Liver (tissue), 9 donors: ENCODE data around the gene TUB. TPM values are rescaled to one million over a fixed set of nuclear protein-coding genes. Genes with fewer than 3 reads are reported as not detected.

Experiments used
- DNase-seq: peaks from one replicate; pipeline ENCODE4 v3.0.0-alpha.2; 2017; ENCODE audit warnings: low spot score
- H3K27ac ChIP-seq, 2 donors: one replicate each; pipeline ENCODE4 v1.7.0; 2013; ENCODE audit warnings: inconsistent platforms in 2 of 2, low read length in 2 of 2, control low read depth in 1 of 2, low read depth in 1 of 2, mild to moderate bottlenecking in 1 of 2
- H3K27me3 ChIP-seq, 4 donors: one replicate each; pipeline versions ENCODE4 v1.6.1 to v1.7.0; 2013; ENCODE audit warnings: low read length in 3 of 4, inconsistent platforms in 1 of 4, mild to moderate bottlenecking in 1 of 4, moderate library complexity in 1 of 4; ENCODE audit not compliant: control insufficient read depth in 4 of 4, insufficient read depth in 4 of 4
- H3K36me3 ChIP-seq, 4 donors: one replicate each; pipeline versions ENCODE4 v1.6.1 to v1.7.0; 2013; ENCODE audit warnings: low read length in 3 of 4, mild to moderate bottlenecking in 3 of 4, low read depth in 1 of 4, moderate library complexity in 1 of 4; ENCODE audit not compliant: control insufficient read depth in 4 of 4, insufficient read depth in 3 of 4
- H3K4me1 ChIP-seq, 4 donors: one replicate each; pipeline versions ENCODE4 v1.6.1 to v1.7.0; 2013; ENCODE audit warnings: low read length in 3 of 4, mild to moderate bottlenecking in 3 of 4, moderate library complexity in 1 of 4; ENCODE audit not compliant: control insufficient read depth in 4 of 4, insufficient read depth in 4 of 4
- H3K4me3 ChIP-seq, 3 donors: one replicate each; pipeline versions ENCODE4 v1.6.1 to v1.7.0; 2013; ENCODE audit warnings: low read length in 3 of 3, control low read depth in 1 of 3, low read depth in 1 of 3, mild to moderate bottlenecking in 1 of 3
- H3K9ac ChIP-seq, 2 donors: one replicate each; pipeline ENCODE4 v1.7.0; 2013; ENCODE audit warnings: low read length in 2 of 2, mild to moderate bottlenecking in 2 of 2, moderate library complexity in 2 of 2, control low read depth in 1 of 2, low read depth in 1 of 2
- H3K9me3 ChIP-seq, 4 donors: one replicate each; pipeline versions ENCODE4 v1.6.1 to v1.7.0; 2013; ENCODE audit warnings: low read length in 3 of 4; ENCODE audit not compliant: control insufficient read depth in 4 of 4
- FOXA2 ChIP-seq: IDR thresholded peaks from 2 replicates; pipeline ENCODE4 v1.6.1; 2016; ENCODE audit warnings: antibody characterized with exemption
- GABPA ChIP-seq, 2 donors: IDR thresholded peaks in 1 of 2; conservative IDR thresholded peaks in 1 of 2; 2 replicates each; pipeline ENCODE4 v1.6.1; 2016; ENCODE audit warnings: antibody characterized with exemption in 2 of 2, mild to moderate bottlenecking in 1 of 2, moderate library complexity in 1 of 2
- HNF4A ChIP-seq, 2 donors: conservative IDR thresholded peaks; 2 replicates each; pipeline ENCODE4 v1.6.1; 2016; ENCODE audit warnings: antibody characterized with exemption in 2 of 2, mild to moderate bottlenecking in 2 of 2
- HNF4G ChIP-seq: IDR thresholded peaks from 2 replicates; pipeline ENCODE4 v1.6.1; 2016; ENCODE audit warnings: antibody characterized with exemption
- JUND ChIP-seq, 2 donors: IDR thresholded peaks; 2 replicates each; pipeline ENCODE4 v1.6.1; 2016; ENCODE audit warnings: antibody characterized with exemption in 2 of 2
- NR2F2 ChIP-seq: IDR thresholded peaks from 2 replicates; pipeline ENCODE4 v1.6.1; 2016; ENCODE audit warnings: antibody characterized with exemption
- RXRA ChIP-seq, 2 donors: IDR thresholded peaks; 2 replicates each; pipeline ENCODE4 v1.6.1; 2017 to 2018; ENCODE audit warnings: antibody characterized with exemption in 2 of 2, mild to moderate bottlenecking in 1 of 2
- WGBS: extraction: QIAGEN DNeasy Blood & Tissue Kit; methylation state at CpG from one replicate; pipeline ENCODE4 v1.1.7; 2013; 5-methylcytosine and 5-hydroxymethylcytosine counted together
- polyA plus RNA-seq, 2 donors: library from polyadenylated mRNA; stranded (reverse) in 1 of 2; unstranded in 1 of 2; fragments of 200-250 nt in 1 of 2; fragments of >200 nt in 1 of 2; fragmentation: Nextera tagmentation in 1 of 2; extraction: Ambion mirVana in 1 of 2; gene quantifications; one replicate each; pipeline versions ENCODE4 v1.2.1 to v1.2.3, GENCODE V29; 2013 to 2015
- total RNA-seq, 2 donors: library from RNA; depleted of rRNA; stranded (reverse); fragments of >200 nt; gene quantifications; one replicate each; pipeline ENCODE4 v1.2.3, GENCODE V29; 2014
- TF ChIP-seq, protein P1 (sequence below): fragments of 150-350 bp; IDR thresholded peaks from 2 replicates; pipeline ENCODE4 v1.5.1; 2017; ENCODE audit warnings: improper control_type of control experiment, low read depth, low read length; ENCODE audit not compliant: missing input control
- TF ChIP-seq, protein P2 (sequence below): IDR thresholded peaks from 2 replicates; pipeline ENCODE4 v1.6.1; 2016; ENCODE audit warnings: antibody characterized with exemption
- TF ChIP-seq, protein P3 (sequence below): IDR thresholded peaks from 2 replicates; pipeline ENCODE4 v1.6.1; 2016; ENCODE audit warnings: antibody characterized with exemption
- TF ChIP-seq, protein P4 (sequence below): IDR thresholded peaks from 2 replicates; pipeline ENCODE4 v1.6.1; 2016; ENCODE audit warnings: antibody characterized with exemption
- donor health status: healthy.
- donor health status: healthy.
- donor health status: healthy.
- donor health status: healthy.
- donor health status: healthy.

TUB gene
- total and polyA plus RNA-seq, 4 donors, result 0.15 to 1.3 (median 0.66) TPM

DNA sequence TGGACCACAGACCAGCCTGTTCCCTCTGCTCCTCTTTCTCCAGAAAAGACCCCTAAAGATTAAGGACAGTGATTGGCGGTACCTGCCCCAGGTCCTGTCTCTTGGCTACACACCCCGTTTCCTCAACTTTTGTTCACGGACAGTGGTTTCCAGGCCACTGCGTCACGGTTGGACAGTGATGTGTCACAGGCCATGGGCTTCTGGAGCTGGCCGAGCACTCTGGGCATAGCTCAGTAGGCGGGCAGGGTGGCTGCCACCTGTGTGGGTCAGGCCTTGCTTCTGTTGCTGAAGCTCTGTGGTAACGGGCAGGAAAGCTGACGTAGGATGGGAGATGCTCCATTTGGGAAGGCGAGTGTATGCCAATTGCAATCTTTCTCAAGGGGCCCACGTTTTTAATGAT lies 13.6 kb downstream of the TUB start:
- H3K9ac ChIP-seq, result no peak overlapping the region
- H3K27ac ChIP-seq, result no peak overlapping the region
- H3K9me3 ChIP-seq, result no peaks in the 10 kb centered on the region
- peak; percentile 10 for DNase-seq
- no peak overlapping the region for H3K4me3 ChIP-seq
- no peaks in the 10 kb centered on the region for H3K36me3 ChIP-seq
- H3K4me1 ChIP-seq, result no peaks in the 10 kb centered on the region
- TF ChIP-seq, protein P1, sequence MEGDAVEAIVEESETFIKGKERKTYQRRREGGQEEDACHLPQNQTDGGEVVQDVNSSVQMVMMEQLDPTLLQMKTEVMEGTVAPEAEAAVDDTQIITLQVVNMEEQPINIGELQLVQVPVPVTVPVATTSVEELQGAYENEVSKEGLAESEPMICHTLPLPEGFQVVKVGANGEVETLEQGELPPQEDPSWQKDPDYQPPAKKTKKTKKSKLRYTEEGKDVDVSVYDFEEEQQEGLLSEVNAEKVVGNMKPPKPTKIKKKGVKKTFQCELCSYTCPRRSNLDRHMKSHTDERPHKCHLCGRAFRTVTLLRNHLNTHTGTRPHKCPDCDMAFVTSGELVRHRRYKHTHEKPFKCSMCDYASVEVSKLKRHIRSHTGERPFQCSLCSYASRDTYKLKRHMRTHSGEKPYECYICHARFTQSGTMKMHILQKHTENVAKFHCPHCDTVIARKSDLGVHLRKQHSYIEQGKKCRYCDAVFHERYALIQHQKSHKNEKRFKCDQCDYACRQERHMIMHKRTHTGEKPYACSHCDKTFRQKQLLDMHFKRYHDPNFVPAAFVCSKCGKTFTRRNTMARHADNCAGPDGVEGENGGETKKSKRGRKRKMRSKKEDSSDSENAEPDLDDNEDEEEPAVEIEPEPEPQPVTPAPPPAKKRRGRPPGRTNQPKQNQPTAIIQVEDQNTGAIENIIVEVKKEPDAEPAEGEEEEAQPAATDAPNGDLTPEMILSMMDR, result no peak
- no peak for TF ChIP-seq HNF4G
- TF ChIP-seq RXRA (IDR thresholded peaks at IDR 0.05), result no peak
- TF ChIP-seq, protein P2, sequence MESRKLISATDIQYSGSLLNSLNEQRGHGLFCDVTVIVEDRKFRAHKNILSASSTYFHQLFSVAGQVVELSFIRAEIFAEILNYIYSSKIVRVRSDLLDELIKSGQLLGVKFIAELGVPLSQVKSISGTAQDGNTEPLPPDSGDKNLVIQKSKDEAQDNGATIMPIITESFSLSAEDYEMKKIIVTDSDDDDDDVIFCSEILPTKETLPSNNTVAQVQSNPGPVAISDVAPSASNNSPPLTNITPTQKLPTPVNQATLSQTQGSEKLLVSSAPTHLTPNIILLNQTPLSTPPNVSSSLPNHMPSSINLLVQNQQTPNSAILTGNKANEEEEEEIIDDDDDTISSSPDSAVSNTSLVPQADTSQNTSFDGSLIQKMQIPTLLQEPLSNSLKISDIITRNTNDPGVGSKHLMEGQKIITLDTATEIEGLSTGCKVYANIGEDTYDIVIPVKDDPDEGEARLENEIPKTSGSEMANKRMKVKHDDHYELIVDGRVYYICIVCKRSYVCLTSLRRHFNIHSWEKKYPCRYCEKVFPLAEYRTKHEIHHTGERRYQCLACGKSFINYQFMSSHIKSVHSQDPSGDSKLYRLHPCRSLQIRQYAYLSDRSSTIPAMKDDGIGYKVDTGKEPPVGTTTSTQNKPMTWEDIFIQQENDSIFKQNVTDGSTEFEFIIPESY, result no peak
- TF ChIP-seq HNF4A (conservative IDR thresholded peaks at IDR 0.05), result no peak
- TF ChIP-seq FOXA2, result no peak
- no peaks in the 10 kb centered on the region for H3K27me3 ChIP-seq
- WGBS, result 95% methylated on average over 11 of the region's 11 CpGs

DNA sequence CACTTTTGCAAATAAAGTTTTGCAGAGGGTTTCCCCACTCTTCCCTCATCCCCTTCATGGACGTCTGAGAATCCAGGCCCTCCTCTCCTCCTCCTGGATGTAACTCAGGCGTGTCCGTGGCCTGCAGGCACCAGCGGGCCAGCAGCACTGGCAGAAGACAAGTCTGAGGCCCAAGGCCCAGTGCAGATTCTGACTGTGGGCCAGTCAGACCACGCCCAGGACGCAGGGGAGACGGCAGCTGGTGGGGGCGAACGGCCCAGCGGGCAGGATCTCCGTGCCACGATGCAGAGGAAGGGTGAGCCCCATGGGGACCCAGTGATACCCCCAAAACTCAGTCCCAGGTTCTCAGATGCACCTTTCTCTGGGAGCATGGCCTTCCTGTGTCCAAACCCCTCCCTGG lies 14.4 kb downstream of the TUB start:
- H3K9me3 ChIP-seq, result no peaks in the 10 kb centered on the region
- no peaks in the 10 kb centered on the region for H3K36me3 ChIP-seq
- WGBS, result 79% methylated on average over 12 of the region's 12 CpGs
- H3K4me1 ChIP-seq, result no peaks in the 10 kb centered on the region
- TF ChIP-seq FOXA2, result no peak
- TF ChIP-seq NR2F2, result no peak
- TF ChIP-seq HNF4G, result no peak
- no peak for TF ChIP-seq JUND (IDR thresholded peaks at IDR 0.05)
- TF ChIP-seq, protein P2, result no peak
- no peak overlapping the region for H3K4me3 ChIP-seq
- H3K27me3 ChIP-seq, result no peaks in the 10 kb centered on the region
- no peak overlapping the region for H3K27ac ChIP-seq
- no peak overlapping the region for H3K9ac ChIP-seq
- peak; percentile 27 for DNase-seq

DNA sequence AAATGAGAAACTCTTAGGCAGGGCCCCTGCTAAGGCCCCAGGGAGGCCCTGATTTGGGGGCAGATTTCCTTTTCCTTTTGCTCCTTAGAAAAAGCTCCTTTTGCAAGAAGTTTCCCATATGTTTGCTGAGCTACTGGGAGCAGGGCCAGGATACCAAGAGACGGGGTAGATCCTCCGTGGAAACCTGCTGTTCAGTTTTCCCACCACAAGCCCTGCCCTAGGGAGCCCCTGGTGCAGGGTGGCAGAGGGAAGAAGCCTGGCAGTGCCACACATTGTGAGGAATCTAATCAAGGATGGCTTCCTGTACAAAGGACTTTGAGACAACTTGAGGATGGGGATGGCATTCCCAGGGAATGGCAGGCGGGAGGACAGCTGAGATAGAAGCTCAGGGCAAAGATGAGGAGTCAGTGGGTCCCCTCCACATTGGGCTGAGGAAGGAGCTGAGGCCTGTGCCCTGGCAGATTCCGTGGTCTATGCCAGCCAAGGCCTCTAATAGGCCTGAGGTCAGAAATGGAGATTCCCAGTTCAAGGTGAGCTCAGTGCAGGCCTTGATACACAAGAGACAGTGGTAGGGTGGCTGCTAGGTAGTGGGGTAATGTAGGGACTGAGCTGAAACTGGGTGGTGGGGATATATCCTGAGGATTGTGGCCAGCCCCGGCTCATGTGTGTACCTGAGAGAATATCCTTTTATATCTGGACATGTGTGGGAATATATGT lies 15.0 kb downstream of the TUB start:
- TF ChIP-seq, protein P3, sequence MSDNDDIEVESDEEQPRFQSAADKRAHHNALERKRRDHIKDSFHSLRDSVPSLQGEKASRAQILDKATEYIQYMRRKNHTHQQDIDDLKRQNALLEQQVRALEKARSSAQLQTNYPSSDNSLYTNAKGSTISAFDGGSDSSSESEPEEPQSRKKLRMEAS, result no peak
- TF ChIP-seq JUND (IDR thresholded peaks at IDR 0.05) (no peak), GABPA (IDR thresholded peaks at IDR 0.05 in 1 of 2, conservative IDR thresholded peaks at IDR 0.05 in 1 of 2) (no peak)
- TF ChIP-seq, protein P4, sequence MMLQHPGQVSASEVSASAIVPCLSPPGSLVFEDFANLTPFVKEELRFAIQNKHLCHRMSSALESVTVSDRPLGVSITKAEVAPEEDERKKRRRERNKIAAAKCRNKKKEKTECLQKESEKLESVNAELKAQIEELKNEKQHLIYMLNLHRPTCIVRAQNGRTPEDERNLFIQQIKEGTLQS, result no peak
- H3K4me3 ChIP-seq, result no peak overlapping the region
- 88% methylated on average over 5 of the region's 5 CpGs for WGBS
- peak; percentile 27 for DNase-seq
- H3K9ac ChIP-seq, result no peak overlapping the region
- H3K27ac ChIP-seq, result no peak overlapping the region
- no peaks in the 10 kb centered on the region for H3K36me3 ChIP-seq
- no peaks in the 10 kb centered on the region for H3K27me3 ChIP-seq
- H3K9me3 ChIP-seq, result no peaks in the 10 kb centered on the region
- no peaks in the 10 kb centered on the region for H3K4me1 ChIP-seq
